ENCODE measurements around the gene AHRR.

The AHRR gene

GRCh38 chr5:345404-346195 is 24.1 kb downstream of the AHRR start:
- no peak for DNase-seq (ENCODE audit: low read depth in 2 of 2, low spot score in 1 of 2)

- DNase-seq (ENCODE audit: low read depth in 2 of 2, low spot score in 1 of 2): no peak
Observed at GRCh38 chr5:346229-346935, 24.9 kb downstream of the AHRR start.

GRCh38 chr5:347712-348284 is 26.3 kb downstream of the AHRR start:
- no peak for DNase-seq (ENCODE audit: low read depth in 2 of 2, low spot score in 1 of 2)

GRCh38 chr5:348726-349125 is 27.2 kb downstream of the AHRR start:
- no peak for DNase-seq (ENCODE audit: low read depth in 2 of 2, low spot score in 1 of 2)

GRCh38 chr5:350355-350754 is 28.8 kb downstream of the AHRR start:
- no peak for DNase-seq (ENCODE audit: low read depth in 2 of 2, low spot score in 1 of 2)

- DNase-seq (ENCODE audit: low read depth in 2 of 2, low spot score in 1 of 2): no peak
Observed at GRCh38 chr5:351084-351920, 29.8 kb downstream of the AHRR start.

- DNase-seq (ENCODE audit: low read depth in 2 of 2, low spot score in 1 of 2): no peak
Observed at GRCh38 chr5:351921-352245, 30.4 kb downstream of the AHRR start.

GRCh38 chr5:352639-353611 is 31.4 kb downstream of the AHRR start:
- no peak for DNase-seq (ENCODE audit: low read depth in 2 of 2, low spot score in 1 of 2)

GRCh38 chr5:353612-354580 is 32.4 kb downstream of the AHRR start:
- DNase-seq (ENCODE audit: low read depth in 2 of 2, low spot score in 1 of 2): no peak

GRCh38 chr5:354581-355378 is 33.3 kb downstream of the AHRR start:
- no peak for DNase-seq (ENCODE audit: low read depth in 2 of 2, low spot score in 1 of 2)

GRCh38 chr5:355379-355935 is 33.9 kb downstream of the AHRR start:
- no peak for DNase-seq (ENCODE audit: low read depth in 2 of 2, low spot score in 1 of 2)

GRCh38 chr5:355958-356357 is 34.4 kb downstream of the AHRR start:
- DNase-seq (ENCODE audit: low read depth in 2 of 2, low spot score in 1 of 2): no peak

GRCh38 chr5:359301-359897 is 37.9 kb downstream of the AHRR start:
- DNase-seq (ENCODE audit: low read depth in 2 of 2, low spot score in 1 of 2): no peak

- DNase-seq (ENCODE audit: low read depth in 2 of 2, low spot score in 1 of 2): no peak
Observed at GRCh38 chr5:360257-361027, 38.9 kb downstream of the AHRR start.

GRCh38 chr5:362189-362588 is 40.7 kb downstream of the AHRR start:
- DNase-seq (ENCODE audit: low read depth in 2 of 2, low spot score in 1 of 2): no peak

GRCh38 chr5:362978-363765 is 41.7 kb downstream of the AHRR start:
- no peak for DNase-seq (ENCODE audit: low read depth in 2 of 2, low spot score in 1 of 2)

Data from stimulated activated CD8-positive, alpha-beta memory T cell treated with anti-CD3 and anti-CD28 coated beads, Interleukin-4, amount 100 ng/mL, for 4 hours (primary cell).